NK-92 (cell line): ENCODE measurements around the gene CLTRN.
"Not testable (repeated sequence)": the region's sequence is repeated elsewhere in the genome, so short reads cannot be mapped to it uniquely, and the experiment has no call there.

Source experiments
- DNase-seq: peaks from one replicate; lab custom pipeline; 2025; ENCODE audit not compliant: unreplicated experiment; lab: John Stamatoyannopoulos, UW

The CLTRN gene

GRCh38 chrX:15653961-15654360, 10.6 kb downstream of the CLTRN start:
- no peak for DNase-seq

DNA sequence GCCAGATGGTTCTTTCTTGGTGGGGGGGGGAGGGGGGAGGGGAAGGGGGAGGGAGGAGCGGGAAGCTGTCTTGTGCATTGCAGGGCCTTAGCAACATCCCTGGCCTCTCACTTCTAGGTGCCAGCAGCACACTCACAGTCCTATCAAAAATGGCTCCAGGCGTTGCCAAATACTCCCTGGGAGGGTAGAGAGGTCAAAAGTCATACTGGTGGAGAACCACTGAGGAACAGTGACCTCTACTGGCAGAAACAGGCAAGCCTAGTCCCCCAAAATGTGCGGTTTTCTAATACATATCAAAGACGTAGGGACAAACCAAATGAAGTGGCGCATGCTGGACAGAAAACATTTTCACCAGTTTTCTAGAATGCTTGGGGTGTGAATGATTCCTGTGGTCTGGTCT, 17.1 kb downstream of the CLTRN start:
- not testable (repeated sequence) for DNase-seq

GRCh38 chrX:15646543-15646942, 18.1 kb downstream of the CLTRN start:
- DNase-seq: no peak

DNA sequence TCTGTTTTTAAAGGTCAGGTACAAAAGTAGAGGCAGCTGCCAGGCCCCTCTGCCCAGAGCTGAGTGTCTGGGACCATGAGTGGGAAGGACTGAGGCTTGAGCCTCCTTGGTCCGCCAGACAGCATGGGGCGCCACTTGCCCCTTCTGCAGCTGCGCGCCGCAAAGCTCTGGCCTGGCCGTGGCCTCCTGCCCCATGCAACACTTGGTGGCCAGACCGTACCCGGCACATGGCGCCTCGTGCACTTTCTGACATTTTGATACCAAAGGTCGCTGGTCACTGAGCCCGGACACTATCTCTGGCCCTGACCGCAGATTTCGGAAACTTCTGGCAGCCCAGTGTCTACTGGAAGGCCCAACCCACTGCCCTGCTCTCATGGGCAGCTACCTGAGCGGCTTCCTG, 18.6 kb downstream of the CLTRN start:
- no peak for DNase-seq

DNA sequence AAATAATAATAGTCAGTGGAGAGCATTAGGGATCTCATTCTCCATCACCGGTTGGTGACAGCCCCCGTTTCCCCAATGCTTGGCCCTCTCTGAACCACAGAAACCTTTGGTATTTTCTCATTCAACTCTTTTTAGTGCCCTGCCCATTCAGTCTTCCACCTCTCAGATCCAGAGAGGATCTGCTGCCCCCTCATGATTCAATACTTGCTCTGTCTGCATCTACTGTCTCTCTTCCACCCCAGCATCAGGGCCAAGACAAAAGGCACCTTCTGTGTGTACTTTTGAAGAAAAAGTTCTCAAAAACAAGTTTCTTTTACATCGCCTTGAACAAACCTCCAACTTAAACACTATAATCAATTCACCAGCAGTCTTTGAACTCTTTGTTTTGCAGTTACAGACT, 19.3 kb downstream of the CLTRN start:
- DNase-seq: no peak

GRCh38 chrX:15644560-15644872, 20.1 kb downstream of the CLTRN start:
- no peak for DNase-seq

DNA sequence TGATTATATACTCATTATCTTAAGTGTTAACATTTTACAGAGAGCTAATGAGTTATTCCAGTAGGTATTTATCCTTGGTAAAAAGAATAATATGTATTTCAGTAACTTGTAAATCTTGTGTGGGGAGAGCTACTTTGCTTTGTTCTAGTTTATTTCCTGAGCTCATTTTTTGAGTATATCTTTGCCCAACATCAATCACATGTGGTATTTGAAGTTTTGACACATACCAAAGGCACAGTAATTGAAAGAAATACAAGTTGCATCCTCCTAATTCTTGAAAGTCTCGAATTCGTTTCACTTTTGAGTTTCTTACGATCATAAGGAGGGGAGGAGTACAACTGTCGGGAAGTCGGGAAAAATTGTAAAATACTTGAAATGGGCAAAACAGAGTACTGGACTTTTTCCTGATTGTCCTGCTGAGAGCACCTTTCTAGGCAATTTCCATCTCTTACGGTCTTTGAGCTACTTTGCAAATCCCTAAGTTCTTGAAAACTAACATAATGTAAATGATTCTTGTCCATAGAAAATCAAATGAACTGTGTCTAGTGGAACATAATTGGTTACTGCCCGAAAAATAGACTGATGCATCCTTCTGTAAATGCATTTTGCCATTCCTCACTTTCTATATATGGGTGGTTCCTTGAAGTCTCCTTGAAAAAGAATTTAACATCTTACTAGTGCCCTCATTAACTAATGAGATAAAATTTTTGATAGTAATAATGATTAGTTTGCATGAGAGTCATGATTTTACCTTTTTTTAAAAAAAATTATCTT, 20.6 kb downstream of the CLTRN start:
- DNase-seq: no peak

- no peak for DNase-seq
Measured at GRCh38 chrX:15631637-15632036, 33.0 kb downstream of the CLTRN start.

DNA sequence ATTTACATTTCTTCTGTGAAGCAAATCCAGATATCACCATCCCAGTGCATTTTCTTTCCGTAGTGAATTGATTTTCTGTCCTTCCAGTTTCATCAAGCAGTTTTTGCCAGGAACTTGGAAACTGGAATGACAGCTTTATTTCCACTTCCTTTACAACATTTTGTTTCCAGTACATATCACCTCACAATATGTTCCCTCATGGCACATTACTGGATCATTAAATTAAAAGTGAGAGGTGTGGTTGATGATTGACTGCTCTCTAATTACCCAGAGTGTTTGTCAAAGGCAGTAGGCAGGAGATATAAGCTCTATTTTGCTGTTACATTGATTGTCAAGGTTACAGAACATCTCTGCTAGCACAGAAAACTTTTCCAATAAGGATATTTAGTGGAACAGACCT, 41.6 kb downstream of the CLTRN start:
- DNase-seq: no peak

DNA sequence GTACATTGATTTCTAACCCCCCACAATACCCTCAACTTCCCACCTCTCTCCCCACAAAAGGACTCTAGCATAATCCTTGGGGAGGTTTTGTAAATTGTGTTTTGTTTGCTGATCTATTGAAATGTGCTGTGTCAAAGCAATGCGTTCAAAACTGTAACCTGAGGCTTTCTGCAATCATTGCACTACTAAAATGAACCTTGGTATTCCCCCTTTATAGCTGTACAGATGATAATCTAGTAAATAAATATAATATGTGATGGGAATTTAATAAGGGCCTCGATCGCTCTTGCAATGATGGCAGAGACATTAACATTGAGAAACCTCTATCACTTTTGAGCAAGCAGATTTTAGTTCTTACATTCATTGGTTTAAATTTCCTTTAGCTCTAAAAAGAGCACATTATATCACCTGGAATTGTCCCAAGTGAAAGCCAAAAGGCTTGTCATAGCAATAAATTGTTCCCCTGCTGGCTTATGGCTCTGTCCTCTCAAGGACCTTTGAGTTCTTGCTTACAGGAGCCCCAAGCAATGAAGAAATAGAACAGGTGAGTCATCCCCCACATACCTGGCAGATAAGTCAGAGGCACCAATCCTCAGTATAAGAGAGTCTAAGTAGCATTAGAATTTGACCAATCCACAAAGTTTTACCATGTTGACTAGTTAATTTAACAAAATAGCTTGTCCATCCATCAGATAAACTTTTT, 45.4 kb downstream of the CLTRN start:
- DNase-seq: no peak

GRCh38 chrX:15617111-15617510, 47.5 kb downstream of the CLTRN start:
- DNase-seq: no peak

DNA sequence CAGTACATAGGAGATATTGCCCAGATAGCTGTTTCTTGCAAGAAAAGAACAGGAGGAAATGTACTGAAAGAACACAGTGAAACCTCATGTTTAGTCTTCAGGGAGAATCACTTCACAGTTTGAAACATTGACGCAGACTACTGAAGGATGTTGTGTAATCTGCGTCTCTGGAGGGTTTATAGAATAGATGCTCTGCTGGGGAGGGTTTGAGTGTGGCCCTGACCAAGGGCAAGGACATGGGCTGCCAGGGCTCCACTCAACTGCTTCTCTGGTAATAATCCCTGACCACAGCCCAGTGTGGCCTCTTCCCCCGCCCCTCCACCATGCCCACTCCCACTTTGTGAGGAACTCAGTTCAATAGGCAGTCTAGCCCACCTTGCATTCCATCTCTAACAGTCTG, 48.1 kb downstream of the CLTRN start:
- no peak for DNase-seq

DNA sequence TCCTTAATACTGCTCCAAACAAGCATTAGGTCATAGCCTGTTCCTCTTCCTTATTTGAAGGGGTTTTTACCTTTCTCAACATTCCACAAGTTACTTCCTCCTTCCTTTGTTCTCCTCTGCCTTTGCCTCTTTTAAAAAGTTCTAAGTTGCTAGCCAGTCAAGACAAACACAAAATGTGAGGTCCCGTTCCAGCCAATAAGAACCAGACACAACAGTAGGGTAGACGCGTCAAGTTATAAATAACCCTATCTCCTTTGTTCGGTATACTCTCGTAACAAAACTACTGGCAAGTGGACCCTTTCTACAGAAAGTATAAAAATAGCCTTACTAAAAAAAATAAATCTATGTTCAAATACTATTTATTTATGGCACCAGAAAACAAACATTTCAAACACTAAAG, 57.5 kb downstream of the CLTRN start:
- no peak for DNase-seq

DNA sequence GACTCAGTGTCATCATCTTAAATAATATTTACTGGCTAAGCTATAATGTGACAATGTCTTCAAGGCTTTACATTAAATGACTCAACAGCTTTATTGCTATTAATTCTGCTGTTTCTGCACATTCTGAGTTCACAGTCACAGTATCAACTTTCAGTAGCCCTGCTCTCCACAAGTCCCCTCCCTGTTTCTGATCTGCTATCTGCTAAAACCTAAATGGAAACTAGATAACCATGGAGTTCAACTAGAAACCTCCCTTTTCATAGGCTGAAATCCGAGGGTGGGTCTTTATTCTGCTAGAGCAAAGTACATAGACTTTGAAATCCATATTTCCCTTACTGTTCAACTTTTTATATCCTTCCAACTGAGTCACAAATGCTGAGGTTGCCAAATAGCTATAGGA, 58.5 kb downstream of the CLTRN start:
- DNase-seq: no peak

DNA sequence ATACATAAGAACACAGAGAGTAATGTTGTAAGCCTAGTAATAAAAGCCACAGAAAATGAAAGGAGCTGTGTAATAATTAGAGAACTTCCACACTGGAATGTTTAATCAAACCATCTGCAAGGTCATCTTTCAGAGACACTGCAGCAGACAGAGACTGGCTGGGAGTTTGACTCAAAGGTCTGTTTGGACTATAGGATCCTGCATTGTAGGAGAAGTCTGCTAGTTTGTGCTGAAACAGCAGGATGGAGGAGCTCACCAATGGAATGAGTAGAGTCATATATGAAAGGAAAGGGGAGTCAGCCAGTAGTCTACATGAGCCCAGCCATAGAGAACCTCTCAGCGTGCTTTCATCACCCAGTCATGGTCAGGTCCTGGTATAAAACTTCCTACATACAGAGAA, 59.4 kb downstream of the CLTRN start:
- no peak for DNase-seq

DNA sequence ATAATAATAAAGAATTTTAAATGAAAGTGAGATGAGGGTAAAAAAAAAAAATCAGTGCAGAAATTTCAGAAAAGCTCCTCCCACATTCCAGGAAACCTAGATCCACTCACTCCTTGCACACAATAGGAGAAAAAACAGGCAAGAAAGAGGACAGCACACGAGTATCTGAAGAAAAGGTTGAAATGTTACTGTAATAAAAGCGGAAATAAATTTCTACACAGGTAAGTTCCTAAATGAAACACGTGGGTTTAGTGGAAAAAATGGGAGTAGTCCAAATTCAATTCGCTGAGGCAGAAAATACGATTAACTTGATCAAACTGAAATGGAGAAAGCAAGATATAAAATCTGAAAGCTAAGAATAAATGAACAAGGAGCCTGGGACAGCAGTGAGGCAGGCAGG, 61.8 kb downstream of the CLTRN start:
- no peak for DNase-seq

DNA sequence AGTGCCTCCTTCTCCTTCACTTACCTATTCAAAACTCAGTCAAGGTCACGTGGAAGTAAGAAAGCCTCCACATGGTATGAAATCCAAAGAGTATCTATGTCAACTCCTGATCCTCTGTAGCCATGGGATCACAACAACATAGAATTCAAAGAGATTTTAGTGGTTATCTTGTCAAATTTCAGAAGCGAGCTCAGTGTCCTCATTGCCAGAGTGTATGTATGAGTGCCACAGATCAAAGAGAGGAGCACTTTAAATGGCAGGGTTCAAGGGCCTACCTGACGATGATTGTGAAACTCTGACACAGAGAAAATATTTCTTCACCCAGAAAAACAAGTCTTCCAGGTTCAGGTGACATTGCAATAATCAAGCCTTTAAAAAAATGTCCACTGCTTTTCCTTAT, 62.7 kb downstream of the CLTRN start:
- no peak for DNase-seq

DNA sequence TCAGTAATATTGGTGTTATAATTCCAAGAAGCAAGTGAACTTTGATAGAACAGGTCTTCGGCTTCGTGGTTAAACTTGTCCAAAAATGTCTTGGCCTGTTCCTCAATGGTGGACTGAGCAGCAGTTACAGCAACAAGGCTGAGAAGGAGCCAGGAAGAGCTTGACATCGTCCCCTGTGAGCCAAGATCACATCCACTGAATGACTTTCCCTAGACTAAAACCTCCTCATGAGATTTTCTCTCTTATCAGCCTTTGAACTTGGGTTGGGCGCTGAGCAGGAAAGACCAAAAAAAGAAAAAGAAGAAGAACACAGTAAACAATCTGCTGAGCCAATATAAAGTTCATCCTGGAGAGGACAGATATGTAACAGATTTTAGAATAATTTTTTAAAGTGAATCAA, 63.9 kb downstream of the CLTRN start, which contains the start of gene ACE2:
ACE2 (minus strand) TSS at position 216 of the 400 bp plus-strand sequence; CDS start at position 167, 49 bp downstream.
- no peak for DNase-seq

DNA sequence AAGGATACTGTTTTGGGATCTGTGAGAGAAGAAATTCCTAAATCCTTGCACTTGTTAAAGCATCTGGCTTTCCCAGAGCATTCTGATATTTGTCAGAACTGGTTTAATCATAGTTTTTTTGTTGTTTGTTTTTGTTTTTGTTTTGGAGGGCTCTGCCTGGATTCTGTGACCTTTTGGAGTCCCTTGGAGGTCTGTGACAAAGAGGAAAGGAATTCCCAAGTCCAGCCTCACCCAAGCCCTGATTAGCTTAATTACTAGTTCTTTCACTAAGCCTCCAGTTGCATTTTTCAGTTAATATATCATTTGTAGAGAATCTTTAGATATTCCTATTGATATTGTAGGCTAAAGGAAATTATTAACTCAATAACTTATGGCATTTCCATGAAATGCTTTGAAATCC, 64.6 kb downstream of the CLTRN start:
- DNase-seq: no peak

GRCh38 chrX:15599461-15599860, 65.1 kb downstream of the CLTRN start:
- DNase-seq: no peak

- no peak for DNase-seq
Measured at GRCh38 chrX:15598026-15598425, 66.6 kb downstream of the CLTRN start.

DNA sequence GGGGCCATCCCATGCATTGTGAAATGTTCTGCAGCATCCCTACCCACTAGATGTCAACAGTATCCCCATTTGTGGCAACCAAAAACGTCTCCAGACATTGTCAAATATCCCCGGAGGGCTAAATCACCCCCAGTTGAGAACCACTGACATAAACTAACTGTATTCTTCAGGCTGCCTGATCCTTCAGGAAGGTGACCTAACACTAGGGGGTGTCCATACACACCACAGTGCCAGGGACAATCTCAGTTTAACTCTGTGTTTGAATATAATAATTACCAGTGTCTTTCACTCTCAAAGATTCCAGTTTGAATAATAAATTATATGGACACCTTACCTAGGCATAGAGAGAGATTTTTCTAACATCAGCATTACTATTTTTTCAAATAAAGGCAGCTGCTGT, 70.2 kb downstream of the CLTRN start:
- no peak for DNase-seq
